Endothelial cell of umbilical vein (primary cell): Measurements from ENCODE around the gene MARK1.

Source experiments
- CTCF ChIP-seq, 2 donors: IDR thresholded peaks; 1 replicate in 1 of 2; 2 replicates in 1 of 2; pipeline ENCODE4 v1.5.1; 2011; ENCODE audit warnings: low read length in 2 of 2, mild to moderate bottlenecking in 2 of 2, moderate library complexity in 2 of 2, control low read depth in 1 of 2, inconsistent platforms in 1 of 2, low read depth in 1 of 2; ENCODE audit not compliant: insufficient read depth in 1 of 2; ENCODE audit errors: extremely low read depth in 1 of 2
- FOS ChIP-seq: IDR thresholded peaks from 2 replicates; pipeline ENCODE4 v1.6.1; 2011; ENCODE audit warnings: mild to moderate bottlenecking, low read length, moderate library complexity, borderline replicate concordance; ENCODE audit not compliant: insufficient read depth
- MAX ChIP-seq: IDR thresholded peaks from 2 replicates; pipeline ENCODE4 v1.6.1; 2011; ENCODE audit not compliant: insufficient read depth, insufficient read length
- POLR2AphosphoS5 ChIP-seq: IDR thresholded peaks from 2 replicates; pipeline ENCODE4 v1.6.1; 2012; ENCODE audit warnings: low read depth, mild to moderate bottlenecking, control low read depth, low read length, moderate library complexity; ENCODE audit not compliant: insufficient read depth

- no peak for TF ChIP-seq FOS
- TF ChIP-seq CTCF (IDR thresholded peaks at IDR 0.05; ENCODE audit: extremely low read depth in 1 of 2, insufficient read depth in 1 of 2, low read depth in 1 of 2, low read length in 2 of 2), result no peak
- no peak for TF ChIP-seq POLR2AphosphoS5
- no peak for TF ChIP-seq MAX
Measured at GRCh38 chr1:220703305-220703704, 175.4 kb downstream of the MARK1 start.
